Epithelial cell of proximal tubule (primary cell): ENCODE data around the gene ARHGAP19. TPM values are rescaled to one million over a fixed set of nuclear protein-coding genes. Genes with fewer than 3 reads are reported as not detected.

Experiments
- DNase-seq: peaks from one replicate; pipeline ENCODE4 v3.0.0-alpha.2; 2011; ENCODE audit warnings: low read depth
- H3K4me3 ChIP-seq: 2 replicates; pipeline ENCODE4 v1.5.1; 2011; ENCODE audit warnings: low read depth, mild to moderate bottlenecking, low read length
- total RNA-seq: library from RNA; depleted of rRNA; stranded (reverse); fragments of >200 nt; gene quantifications from 2 replicates; pipeline ENCODE4 v1.2.3, GENCODE V29; 2015
- TF ChIP-seq, protein P1 (sequence below): conservative IDR thresholded peaks from 2 replicates; pipeline ENCODE4 v1.5.1; 2012; ENCODE audit warnings: low read depth, mild to moderate bottlenecking, low read length

The ARHGAP19 gene
- total RNA-seq, 1 donor from 2014 or later: 8.8 TPM

DNA sequence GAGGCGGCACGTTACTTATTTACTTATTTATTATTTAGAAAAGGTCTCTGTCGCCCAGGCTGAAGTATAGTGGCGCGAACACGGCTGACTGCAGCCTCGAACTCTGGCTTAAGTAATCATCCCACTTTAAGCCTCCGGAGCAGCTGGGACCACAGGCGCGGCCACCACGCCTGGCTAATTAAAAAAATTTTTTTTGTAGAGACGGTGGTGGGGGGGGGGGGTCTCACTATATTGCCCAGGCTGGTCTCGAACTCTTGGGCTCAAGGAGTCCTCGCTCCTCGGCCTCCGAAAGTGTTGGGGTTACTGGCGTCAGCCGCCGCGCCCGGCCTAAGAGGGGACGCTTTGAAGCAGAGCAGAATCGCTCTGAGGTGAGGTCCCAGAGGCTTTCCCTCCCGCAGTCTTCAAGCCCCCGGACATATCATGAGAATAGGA is 42.8 kb upstream of the ARHGAP19 start:
- TF ChIP-seq, protein P1, sequence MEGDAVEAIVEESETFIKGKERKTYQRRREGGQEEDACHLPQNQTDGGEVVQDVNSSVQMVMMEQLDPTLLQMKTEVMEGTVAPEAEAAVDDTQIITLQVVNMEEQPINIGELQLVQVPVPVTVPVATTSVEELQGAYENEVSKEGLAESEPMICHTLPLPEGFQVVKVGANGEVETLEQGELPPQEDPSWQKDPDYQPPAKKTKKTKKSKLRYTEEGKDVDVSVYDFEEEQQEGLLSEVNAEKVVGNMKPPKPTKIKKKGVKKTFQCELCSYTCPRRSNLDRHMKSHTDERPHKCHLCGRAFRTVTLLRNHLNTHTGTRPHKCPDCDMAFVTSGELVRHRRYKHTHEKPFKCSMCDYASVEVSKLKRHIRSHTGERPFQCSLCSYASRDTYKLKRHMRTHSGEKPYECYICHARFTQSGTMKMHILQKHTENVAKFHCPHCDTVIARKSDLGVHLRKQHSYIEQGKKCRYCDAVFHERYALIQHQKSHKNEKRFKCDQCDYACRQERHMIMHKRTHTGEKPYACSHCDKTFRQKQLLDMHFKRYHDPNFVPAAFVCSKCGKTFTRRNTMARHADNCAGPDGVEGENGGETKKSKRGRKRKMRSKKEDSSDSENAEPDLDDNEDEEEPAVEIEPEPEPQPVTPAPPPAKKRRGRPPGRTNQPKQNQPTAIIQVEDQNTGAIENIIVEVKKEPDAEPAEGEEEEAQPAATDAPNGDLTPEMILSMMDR: no peak
- no peak for DNase-seq
- H3K4me3 ChIP-seq: peak overlapping the region; percentile 77

DNA sequence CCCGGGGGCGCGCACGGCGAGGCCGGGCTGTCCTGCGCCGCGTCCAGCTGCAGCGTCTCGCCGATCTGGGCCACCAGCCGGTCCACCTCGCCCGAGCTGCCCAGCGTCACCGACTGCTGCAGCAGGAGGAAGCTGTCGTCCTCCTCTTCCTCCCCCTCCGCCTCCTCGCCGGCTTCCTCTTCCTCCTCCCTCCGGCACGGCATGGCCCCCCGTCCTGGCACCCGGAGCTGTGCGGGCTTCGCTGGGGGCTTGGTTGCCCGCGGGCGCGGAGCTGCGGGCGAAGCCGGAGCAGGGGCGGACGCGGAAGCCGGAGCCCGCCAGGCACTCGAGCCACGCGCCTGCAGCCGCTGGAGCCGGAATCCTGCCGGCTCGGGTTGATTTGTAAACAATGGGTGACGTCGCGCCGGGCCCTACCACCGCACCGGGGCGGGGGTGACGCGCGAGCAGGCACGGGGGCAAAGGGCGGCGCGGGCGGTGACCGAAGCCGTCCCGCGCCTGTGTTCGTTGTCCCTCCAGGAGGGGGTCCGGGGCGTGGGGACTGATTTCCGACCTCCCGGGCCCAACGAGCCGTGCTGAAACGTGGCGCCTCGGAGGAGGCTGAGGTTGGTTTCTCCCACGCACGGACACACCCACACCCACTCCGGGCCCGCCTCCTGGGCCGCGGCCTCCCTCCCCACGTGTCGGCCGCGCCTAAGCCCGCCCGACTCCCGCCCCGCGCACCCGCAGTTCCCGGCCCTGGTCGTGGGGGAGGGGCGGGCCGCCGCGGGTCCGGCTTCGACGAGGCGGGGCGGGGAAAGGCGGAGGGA is 42.1 kb upstream of the ARHGAP19 start, which contains the start of gene FRAT2:
TSS of gene FRAT2 (minus strand) at position 360 of the 806 bp plus-strand sequence. CDS start at position 203, 157 bp downstream.
- peak within 1 kb of the TSS; percentile 77 for H3K4me3 ChIP-seq
- DNase-seq: no peak
- TF ChIP-seq, protein P1: no peak

DNA sequence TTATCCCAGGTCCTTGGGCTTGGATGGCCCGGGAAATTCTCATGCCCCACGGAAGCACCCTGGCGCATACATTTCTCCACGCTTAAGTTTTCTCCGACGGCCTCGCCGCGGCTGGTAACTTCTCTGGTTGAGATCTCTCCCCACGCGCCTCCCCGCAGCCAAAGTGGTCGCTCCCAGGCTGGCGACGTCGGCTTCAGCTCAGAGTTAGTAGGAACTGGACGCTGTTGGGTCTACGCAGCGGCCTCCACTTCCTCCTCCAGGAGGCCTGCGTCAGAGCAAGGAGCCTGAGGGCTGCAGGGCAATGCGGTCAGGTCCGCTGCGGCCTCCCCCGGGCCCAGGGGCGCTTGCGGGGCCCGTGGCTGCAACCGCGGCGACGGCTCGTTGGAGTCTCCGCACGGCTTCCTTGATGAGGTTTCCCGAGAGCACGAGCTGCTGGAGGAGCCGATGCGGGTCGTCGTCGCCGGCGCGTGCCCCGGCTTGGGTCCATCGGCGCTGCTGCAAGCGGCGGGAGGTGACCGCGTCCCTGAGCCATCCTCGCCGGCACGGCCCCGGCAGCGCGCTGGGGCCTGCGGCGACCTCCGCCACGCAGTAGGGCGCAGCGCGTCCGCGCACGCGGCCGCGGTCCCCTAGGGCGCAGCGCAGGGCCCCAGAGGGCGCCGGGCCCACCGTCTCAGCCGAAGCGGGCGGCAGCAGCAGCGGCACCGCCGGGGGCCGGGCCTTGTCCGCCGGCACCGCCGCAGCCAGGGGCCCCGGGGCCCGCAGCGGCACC is 41.3 kb upstream of the ARHGAP19 start:
- TF ChIP-seq, protein P1: no peak
- peak overlapping the region; percentile 77 for H3K4me3 ChIP-seq
- DNase-seq: no peak

DNA sequence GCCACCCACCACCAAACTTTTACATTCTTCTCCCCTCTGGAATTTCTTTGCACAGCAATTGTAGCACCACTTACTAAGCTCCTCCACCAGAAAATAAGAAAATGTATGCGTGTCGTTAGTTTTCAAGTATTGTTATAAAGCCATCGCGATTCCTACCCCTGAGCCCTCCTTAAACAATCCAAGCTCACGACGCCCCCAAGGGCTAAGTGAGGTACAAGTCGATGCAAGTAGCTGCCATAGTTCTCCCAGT is 40.8 kb upstream of the ARHGAP19 start:
- no peak for DNase-seq
- TF ChIP-seq, protein P1: peak; percentile 14
- peak overlapping the region; percentile 77 for H3K4me3 ChIP-seq

DNA sequence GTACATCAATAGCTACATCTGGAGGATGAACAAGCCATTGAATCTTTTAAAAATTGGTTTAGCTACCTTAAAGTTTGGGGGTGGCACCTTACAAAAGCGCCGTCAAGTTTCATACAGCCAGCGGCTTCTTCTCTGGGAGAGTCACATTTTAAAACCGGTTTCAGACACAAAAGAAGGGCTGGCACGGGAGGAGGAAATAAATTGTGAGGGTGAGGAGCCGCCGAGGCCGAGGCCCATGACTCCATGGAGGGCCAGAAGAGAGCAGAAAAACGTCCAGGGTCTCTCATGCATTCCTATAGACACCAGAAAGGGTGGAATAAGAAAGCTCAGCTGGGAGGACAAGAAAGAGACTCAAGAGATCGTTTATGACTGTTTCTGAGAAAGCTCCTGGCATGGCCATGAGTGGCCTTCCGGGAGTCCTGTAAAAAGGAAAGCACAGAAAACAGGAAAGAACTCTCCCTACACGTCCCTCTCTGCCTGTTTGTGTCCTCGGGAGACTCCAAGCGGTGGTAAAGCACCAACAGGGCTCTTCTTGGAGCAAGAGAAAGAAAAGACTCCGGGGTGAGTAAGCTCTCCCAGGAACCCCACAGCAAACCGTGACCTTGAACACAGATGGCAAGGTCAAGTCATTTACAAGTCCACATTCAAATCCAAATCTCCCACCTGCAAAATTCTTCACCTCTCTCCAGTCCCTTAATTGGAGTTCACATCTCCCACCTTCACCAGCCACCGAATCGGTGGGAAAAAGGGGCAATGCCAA is 40.3 kb upstream of the ARHGAP19 start:
- TF ChIP-seq, protein P1: peak; percentile 66
- DNase-seq: no peak
- H3K4me3 ChIP-seq: peak overlapping the region; percentile 77

DNA sequence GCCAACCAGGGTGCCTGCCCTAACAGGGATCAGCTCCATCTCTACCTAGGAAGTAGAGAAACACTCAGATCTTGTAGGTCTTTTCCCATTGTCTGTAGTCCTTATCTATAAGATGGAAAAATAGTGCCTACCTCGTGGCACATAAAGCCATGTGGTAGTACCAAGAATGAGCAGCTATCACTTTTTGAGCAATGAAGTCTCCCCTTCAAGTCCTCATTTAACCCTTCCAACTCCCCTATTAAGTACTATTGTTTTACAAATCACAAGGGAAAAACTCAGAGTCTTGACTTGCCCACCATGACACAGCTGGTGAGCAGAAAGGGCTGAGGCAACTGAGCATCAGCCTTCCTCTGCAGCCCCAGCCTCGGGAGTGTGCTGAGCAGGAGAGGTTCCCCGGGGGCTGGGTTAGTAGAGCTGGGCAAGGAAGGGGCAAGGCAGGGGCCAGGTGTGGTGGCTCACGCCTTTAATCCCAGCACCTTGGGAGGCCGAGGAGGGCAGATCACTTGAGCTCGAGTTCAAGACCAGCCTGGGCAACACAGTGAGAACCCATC is 38.8 kb upstream of the ARHGAP19 start:
- TF ChIP-seq, protein P1: no peak
- no peak overlapping the region for H3K4me3 ChIP-seq
- DNase-seq: no peak
